Measurements from ENCODE around the gene TARS1.

DNA sequence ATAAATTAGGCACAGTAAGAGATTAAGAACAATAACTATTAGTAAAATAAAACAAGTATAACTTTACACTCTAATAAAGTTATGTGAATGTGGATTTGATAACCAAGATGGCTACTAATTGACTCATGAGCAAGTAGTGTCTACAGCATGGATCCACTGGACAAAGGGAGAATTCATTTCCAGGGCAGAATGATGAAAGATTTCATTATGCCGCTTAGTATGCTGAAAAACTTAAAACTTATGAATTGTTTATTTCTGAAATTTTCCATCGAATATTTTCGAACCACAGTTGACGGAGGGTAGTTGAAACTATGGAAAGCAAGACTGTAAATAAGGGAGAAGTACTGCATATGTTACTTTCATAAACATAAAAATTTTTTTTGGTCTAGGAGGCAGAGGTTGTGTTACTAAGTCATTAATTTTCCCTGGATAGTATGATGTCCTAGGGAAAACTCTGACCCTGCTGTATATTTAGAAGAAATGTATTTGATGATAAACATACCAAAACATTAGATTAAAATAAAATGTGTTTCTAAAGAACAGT is 24.9 kb upstream of the TARS1 start:
- TF ChIP-seq CREB1 (IDR thresholded peaks at IDR 0.05; ENCODE audit: low read depth) = no peak
- no peak for TF ChIP-seq RAD21 (IDR thresholded peaks at IDR 0.05; ENCODE audit: low read depth)
- TF ChIP-seq EP300 (IDR thresholded peaks at IDR 0.05; ENCODE audit: borderline replicate concordance) = no peak
- no peak for TF ChIP-seq FOXM1 (IDR thresholded peaks at IDR 0.05; ENCODE audit: borderline replicate concordance, low read depth)
- TF ChIP-seq TAF1 (IDR thresholded peaks at IDR 0.05; ENCODE audit: low read depth) = no peak
- no peak for TF ChIP-seq TCF12 (IDR thresholded peaks at IDR 0.05; ENCODE audit: low read depth)
- TF ChIP-seq NFIC (IDR thresholded peaks at IDR 0.05) = no peak
- TF ChIP-seq, protein P1, sequence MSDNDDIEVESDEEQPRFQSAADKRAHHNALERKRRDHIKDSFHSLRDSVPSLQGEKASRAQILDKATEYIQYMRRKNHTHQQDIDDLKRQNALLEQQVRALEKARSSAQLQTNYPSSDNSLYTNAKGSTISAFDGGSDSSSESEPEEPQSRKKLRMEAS (IDR thresholded peaks at IDR 0.05) = no peak
- TF ChIP-seq, protein P2, sequence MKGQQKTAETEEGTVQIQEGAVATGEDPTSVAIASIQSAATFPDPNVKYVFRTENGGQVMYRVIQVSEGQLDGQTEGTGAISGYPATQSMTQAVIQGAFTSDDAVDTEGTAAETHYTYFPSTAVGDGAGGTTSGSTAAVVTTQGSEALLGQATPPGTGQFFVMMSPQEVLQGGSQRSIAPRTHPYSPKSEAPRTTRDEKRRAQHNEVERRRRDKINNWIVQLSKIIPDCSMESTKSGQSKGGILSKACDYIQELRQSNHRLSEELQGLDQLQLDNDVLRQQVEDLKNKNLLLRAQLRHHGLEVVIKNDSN (IDR thresholded peaks at IDR 0.05) = no peak
- no peak for TF ChIP-seq YY1 (IDR thresholded peaks at IDR 0.05; ENCODE audit: low read depth)
- TF ChIP-seq, protein P3, sequence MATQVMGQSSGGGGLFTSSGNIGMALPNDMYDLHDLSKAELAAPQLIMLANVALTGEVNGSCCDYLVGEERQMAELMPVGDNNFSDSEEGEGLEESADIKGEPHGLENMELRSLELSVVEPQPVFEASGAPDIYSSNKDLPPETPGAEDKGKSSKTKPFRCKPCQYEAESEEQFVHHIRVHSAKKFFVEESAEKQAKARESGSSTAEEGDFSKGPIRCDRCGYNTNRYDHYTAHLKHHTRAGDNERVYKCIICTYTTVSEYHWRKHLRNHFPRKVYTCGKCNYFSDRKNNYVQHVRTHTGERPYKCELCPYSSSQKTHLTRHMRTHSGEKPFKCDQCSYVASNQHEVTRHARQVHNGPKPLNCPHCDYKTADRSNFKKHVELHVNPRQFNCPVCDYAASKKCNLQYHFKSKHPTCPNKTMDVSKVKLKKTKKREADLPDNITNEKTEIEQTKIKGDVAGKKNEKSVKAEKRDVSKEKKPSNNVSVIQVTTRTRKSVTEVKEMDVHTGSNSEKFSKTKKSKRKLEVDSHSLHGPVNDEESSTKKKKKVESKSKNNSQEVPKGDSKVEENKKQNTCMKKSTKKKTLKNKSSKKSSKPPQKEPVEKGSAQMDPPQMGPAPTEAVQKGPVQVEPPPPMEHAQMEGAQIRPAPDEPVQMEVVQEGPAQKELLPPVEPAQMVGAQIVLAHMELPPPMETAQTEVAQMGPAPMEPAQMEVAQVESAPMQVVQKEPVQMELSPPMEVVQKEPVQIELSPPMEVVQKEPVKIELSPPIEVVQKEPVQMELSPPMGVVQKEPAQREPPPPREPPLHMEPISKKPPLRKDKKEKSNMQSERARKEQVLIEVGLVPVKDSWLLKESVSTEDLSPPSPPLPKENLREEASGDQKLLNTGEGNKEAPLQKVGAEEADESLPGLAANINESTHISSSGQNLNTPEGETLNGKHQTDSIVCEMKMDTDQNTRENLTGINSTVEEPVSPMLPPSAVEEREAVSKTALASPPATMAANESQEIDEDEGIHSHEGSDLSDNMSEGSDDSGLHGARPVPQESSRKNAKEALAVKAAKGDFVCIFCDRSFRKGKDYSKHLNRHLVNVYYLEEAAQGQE (IDR thresholded peaks at IDR 0.05; ENCODE audit: low read depth) = no peak
- TF ChIP-seq CEBPB (IDR thresholded peaks at IDR 0.05) = no peak
- TF ChIP-seq EGR1 (IDR thresholded peaks at IDR 0.05) = no peak
- no peak for TF ChIP-seq ZBTB7A (IDR thresholded peaks at IDR 0.05; ENCODE audit: low read depth)
